ENCODE results near the gene SCG5. TPM values are rescaled to one million over a fixed set of nuclear protein-coding genes. Genes with fewer than 3 reads are reported as not detected.
A peak's percentile ranks its signal among the peaks of the same experiment; 100 is the strongest.

SCG5 gene
- total RNA-seq, 1 experiment from 2014 or later: 7.4 TPM

- Mint-ChIP-seq H3K4me1 (ENCODE audit: insufficient read depth, unreplicated experiment) (peaks cover 13% of the 10 kb centered on the region), H3K9me3 (ENCODE audit: unreplicated experiment) (no peaks in the 10 kb centered on the region), H3K4me3 (ENCODE audit: unreplicated experiment) (no peak overlapping the region), H3K36me3 (ENCODE audit: insufficient read depth, unreplicated experiment) (peaks cover 6% of the 10 kb centered on the region), H3K27me3 (ENCODE audit: insufficient read depth, unreplicated experiment) (no peaks in the 10 kb centered on the region), H3K27ac (ENCODE audit: low read depth, unreplicated experiment) (no peak overlapping the region)
- no peak for TF ChIP-seq CTCF (IDR thresholded peaks at IDR 0.05; ENCODE audit: unreplicated experiment)
- ChIA-PET CTCF (interaction anchor here (0.6 to 1.2 kb wide), 2 partner anchors 10 to 94 kb away, joined by 3 read pairs; no protein-coding TSS in a partner anchor), POLR2A (no interaction called here)
- DNase-seq (ENCODE audit: unreplicated experiment): peak; percentile 82
- BruUV-seq (replicated peaks): no TSS peak
- intact Hi-C loops (cut with micrococcal nuclease): no loop called here
These were observed 89.5 kb downstream of the SCG5 start for GRCh38 chr15:32730677-32731654.

- Mint-ChIP-seq H3K4me1 (ENCODE audit: insufficient read depth, unreplicated experiment) (peaks cover 13% of the 10 kb centered on the region), H3K4me3 (ENCODE audit: unreplicated experiment) (no peak overlapping the region), H3K36me3 (ENCODE audit: insufficient read depth, unreplicated experiment) (no peaks in the 10 kb centered on the region), H3K27me3 (ENCODE audit: insufficient read depth, unreplicated experiment) (no peaks in the 10 kb centered on the region), H3K27ac (ENCODE audit: low read depth, unreplicated experiment) (no peak overlapping the region), H3K9me3 (ENCODE audit: unreplicated experiment) (no peaks in the 10 kb centered on the region)
- TF ChIP-seq CTCF (IDR thresholded peaks at IDR 0.05; ENCODE audit: unreplicated experiment): no peak
- ChIA-PET CTCF (no interaction called here), POLR2A (no interaction called here)
- DNase-seq (ENCODE audit: unreplicated experiment): no peak
- intact Hi-C loops (cut with micrococcal nuclease): no loop called here
- no TSS peak for BruUV-seq (replicated peaks)
These were observed 91.2 kb downstream of the SCG5 start for GRCh38 chr15:32732574-32733157.

- ChIA-PET CTCF (no interaction called here), POLR2A (no interaction called here)
- H3K36me3 Mint-ChIP-seq (ENCODE audit: insufficient read depth, unreplicated experiment): no peaks in the 10 kb centered on the region
- no peak for TF ChIP-seq CTCF (IDR thresholded peaks at IDR 0.05; ENCODE audit: unreplicated experiment)
- peak; percentile 32 for DNase-seq (ENCODE audit: unreplicated experiment)
- H3K27me3 Mint-ChIP-seq (ENCODE audit: insufficient read depth, unreplicated experiment): no peaks in the 10 kb centered on the region
- H3K9me3 Mint-ChIP-seq (ENCODE audit: unreplicated experiment): no peaks in the 10 kb centered on the region
- peaks cover 13% of the 10 kb centered on the region for H3K4me1 Mint-ChIP-seq (ENCODE audit: insufficient read depth, unreplicated experiment)
- no peak overlapping the region for H3K4me3 Mint-ChIP-seq (ENCODE audit: unreplicated experiment)
- H3K27ac Mint-ChIP-seq (ENCODE audit: low read depth, unreplicated experiment): no peak overlapping the region
- intact Hi-C loops (cut with micrococcal nuclease): no loop called here
- no TSS peak for BruUV-seq (replicated peaks)
These were observed 91.8 kb downstream of the SCG5 start for GRCh38 chr15:32733281-32733680.

- no peaks in the 10 kb centered on the region for H3K36me3 Mint-ChIP-seq (ENCODE audit: insufficient read depth, unreplicated experiment)
- ChIA-PET CTCF (interaction anchor here (1.2 to 1.7 kb wide), 3 partner anchors 8 to 109 kb away, joined by 4 to 7 read pairs (median 4); no protein-coding TSS in a partner anchor), POLR2A (no interaction called here)
- no peak overlapping the region for H3K4me3 Mint-ChIP-seq (ENCODE audit: unreplicated experiment)
- H3K9me3 Mint-ChIP-seq (ENCODE audit: unreplicated experiment): peaks cover 9% of the 10 kb centered on the region
- H3K27me3 Mint-ChIP-seq (ENCODE audit: insufficient read depth, unreplicated experiment): no peaks in the 10 kb centered on the region
- TF ChIP-seq CTCF (IDR thresholded peaks at IDR 0.05; ENCODE audit: unreplicated experiment): no peak
- no peak overlapping the region for H3K27ac Mint-ChIP-seq (ENCODE audit: low read depth, unreplicated experiment)
- BruUV-seq (replicated peaks): no TSS peak
- no peak for DNase-seq (ENCODE audit: unreplicated experiment)
- intact Hi-C loops (cut with micrococcal nuclease): no loop called here
- peaks cover under 1% of the 10 kb centered on the region for H3K4me1 Mint-ChIP-seq (ENCODE audit: insufficient read depth, unreplicated experiment)
These were observed 94.6 kb downstream of the SCG5 start for GRCh38 chr15:32735989-32736700.
